Stimulated activated CD4-positive, alpha-beta T cell treated with anti-CD3 and anti-CD28 coated beads, Interleukin-4, amount 100 ng/mL, for 1 hour (primary cell): ENCODE measurements around the gene GLCE.
"Not testable (repeated sequence)": the region's sequence is repeated elsewhere in the genome, so short reads cannot be mapped to it uniquely, and the experiment has no call there.

Experiments
- DNase-seq: peaks from one replicate; pipeline ENCODE4 v3.0.0-alpha.2; 2020

The GLCE gene

GRCh38 chr15:69302087-69302486 is 141.7 kb downstream of the GLCE start:
- DNase-seq: not testable (repeated sequence)

- no peak for DNase-seq
These were observed 142.5 kb downstream of the GLCE start for GRCh38 chr15:69302929-69303328.

- no peak for DNase-seq
These were observed 143.1 kb downstream of the GLCE start for GRCh38 chr15:69303337-69304181.

DNA sequence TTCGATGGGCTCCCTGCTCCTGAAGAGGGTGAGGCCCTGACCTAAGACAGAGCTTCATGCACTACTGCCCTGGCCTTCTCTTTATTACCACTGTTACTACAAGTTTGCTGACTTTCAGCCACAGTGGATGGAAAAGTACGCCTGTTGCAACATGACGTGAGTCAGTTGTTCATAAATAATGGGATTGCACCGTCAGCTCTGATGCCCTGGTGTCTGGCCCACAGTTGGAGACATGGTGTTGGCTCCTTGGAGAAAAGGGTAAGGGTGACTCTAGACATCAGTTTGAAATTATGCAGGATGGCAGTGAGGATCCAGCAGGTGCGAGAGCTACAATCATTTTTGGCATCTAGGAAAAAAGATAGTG is 143.7 kb downstream of the GLCE start:
- no peak for DNase-seq

DNA sequence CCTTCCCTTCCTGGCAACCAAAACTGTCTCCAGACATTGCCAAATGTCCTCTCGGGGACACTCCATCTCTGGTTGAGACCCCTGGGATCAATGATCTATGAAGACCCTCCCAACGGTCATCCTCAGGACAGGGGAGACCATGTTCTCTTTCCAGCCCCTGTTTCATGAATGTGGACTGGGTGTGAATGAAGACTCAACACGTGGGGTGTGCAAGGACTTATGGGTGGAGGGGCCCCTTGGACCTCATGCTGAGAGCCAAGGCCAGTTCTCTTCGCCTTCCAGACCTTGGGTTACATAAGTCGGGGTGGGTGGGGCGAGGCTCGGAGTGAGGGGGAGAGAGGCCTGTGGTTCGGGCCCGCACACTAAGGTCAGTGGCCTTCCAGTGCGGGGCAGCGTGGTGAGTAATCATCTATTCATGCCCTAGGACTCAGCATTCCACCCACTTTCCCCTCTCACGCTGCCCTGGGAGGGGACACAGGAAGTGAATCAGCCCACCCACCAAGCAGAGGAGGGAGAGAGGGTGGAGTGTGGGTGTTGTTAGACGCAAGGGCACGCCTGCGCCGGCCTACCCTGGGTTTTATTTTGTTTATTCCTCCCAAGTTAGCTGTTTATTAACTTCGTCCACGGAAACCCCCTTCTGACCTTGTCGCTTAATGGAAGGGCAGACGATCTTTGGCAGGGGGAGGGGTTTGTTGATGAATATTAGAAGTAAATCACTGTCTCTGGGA is 144.9 kb downstream of the GLCE start:
- DNase-seq: no peak

- DNase-seq: no peak
These were observed 145.6 kb downstream of the GLCE start for GRCh38 chr15:69305933-69306568.

DNA sequence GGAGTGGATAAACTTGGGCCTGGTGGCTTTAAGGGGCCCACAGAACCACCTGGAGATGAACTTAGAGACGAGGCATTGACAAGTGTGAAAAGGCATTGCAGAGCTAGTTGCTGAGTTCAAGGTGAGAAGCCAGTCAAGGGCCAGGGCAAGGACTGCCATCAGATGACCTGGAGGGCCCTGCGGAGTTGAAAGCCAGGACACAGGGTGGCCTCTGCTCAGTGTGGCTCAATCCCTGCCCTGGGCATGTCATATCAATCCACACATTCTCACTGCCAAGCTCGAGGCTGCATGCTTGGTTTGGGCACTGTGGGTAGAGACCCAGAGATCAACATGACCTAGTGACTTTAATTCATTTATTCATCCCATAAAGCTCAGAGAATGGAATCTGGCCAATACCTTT is 147.5 kb downstream of the GLCE start:
- DNase-seq: no peak

DNA sequence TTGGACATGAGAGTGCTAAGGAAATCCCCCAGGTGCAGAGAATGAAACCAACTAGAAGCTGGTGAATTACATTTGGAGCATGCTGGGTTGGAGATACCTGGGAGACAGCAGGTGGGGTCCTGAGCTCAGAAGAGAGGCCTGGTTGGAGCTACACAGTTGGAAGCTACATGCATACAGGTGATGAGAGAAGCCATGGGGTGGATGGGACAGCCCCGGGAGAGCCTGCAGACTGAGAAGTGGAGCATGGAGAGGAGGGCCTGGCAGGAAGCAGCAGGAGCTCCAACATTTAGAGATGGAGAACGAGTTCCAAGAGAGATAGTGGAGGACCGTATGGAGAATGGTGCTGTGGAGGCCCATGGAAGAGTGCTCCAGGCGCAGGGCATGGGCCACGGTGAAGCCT is 148.5 kb downstream of the GLCE start:
- no peak for DNase-seq

DNA sequence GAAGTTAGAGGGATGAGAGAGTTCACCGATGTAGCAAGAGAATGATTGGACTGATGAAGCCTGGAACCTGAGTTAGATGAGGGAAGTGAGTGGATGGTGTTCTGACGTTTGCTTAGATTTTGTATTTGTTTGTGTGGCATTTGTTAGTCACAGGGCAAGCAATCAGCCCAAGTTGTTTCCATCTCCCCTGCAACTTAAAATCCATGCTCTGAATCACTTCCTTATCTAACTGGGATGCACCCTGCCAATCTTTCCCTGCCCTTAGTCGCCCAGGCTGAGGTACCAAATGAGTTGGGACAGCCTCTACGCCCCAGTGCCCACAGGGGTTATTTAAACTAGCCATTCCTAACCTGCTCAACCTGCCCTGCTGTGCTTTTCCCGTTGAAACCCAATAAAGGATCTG is 150.9 kb downstream of the GLCE start:
- DNase-seq: no peak

GRCh38 chr15:69313432-69314000 is 153.1 kb downstream of the GLCE start:
- no peak for DNase-seq

DNA sequence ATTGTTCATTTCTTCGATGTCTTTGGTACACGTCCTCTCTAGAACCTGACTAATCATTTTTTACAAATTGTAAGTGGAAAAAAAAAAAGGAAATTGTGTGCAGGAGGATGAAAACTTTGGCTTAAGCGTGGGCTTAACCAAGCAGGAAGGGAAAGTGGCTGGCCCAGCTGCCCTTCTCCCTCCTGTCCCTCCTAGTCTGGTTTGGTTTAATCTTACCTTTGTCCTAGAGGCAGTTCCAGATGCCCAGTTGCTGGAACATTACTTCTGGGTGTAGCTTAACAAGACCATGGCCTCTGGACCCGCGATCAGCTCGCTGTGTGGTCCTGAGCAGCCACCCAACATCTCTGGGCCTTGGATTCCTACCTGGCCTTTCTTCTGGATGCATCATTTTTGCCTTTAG is 153.7 kb downstream of the GLCE start:
- DNase-seq: no peak

DNA sequence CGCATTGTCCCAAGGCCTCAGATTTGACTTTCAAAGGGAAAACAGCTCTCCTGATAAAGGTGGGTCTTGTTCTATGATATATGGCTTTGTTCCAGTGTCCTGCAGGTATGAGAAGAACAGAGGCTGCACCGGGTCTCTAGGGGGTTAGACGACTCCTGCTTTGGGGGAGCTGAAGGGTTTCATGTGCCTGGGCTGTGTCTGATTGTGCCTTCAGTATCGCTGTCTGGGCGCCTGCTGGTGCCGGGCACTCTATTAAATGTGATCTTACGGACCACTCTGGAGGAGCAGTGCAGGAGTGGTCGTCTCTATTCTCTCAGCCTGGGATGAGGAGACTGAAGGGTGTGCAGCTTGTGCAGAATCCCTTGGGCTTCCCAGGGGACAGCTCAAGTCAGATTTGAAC is 154.3 kb downstream of the GLCE start:
- DNase-seq: no peak

DNA sequence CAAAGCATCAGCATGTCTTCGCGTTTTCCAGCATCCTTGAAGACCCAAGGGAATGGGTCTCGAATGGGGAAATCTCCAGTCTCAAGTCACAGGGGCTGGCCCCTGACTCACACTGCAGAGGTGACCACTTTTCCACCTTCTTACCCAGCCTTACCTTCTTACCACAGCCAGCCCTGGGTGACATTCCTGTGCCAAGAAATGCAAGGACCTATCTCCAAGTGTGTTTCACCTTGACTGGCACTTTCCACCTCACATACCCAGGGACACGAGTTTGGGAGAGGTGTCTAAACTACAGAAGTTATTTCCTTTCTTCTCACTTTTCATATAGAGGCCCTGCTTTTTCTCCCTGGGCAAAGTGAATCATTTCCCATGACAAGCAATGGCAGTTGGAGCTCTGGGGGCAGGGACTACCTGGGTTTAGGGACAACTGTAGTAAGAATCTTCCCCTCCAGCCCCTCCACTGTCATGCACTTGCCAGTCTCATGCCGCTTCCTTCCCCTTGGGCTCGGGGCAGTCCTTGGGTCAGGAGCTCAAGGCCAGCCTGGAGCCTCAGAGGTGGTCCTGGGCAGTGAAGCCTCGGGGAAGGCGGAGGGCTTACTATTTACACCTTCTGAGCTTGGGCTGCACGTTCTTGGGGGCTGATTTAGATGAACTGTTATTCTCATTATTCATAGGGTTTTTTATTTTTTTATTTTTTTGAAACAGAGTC is 155.1 kb downstream of the GLCE start:
- no peak for DNase-seq

GRCh38 chr15:69316291-69316690 is 155.9 kb downstream of the GLCE start:
- no peak for DNase-seq

DNA sequence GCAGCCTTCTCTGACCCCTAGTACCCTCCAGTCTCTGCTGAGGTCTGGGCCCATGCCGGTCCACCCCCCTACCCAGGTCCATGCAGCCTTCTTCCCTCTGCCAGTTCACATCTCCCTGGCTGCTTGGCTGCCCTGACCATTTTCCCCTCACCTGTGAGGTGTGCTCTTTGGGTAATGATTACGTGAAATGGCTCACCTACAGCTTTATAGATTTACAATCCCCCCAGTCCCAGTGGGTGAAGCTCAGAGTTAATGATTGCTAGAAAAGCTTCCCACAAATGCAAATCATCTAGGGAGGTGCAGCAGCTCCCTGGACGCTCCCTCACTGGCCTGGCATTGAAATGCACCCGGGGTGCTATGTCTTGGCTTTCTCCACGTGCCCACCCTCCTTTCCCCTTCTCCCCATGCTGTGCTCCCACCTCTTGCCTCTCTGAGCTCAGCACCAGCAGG is 157.0 kb downstream of the GLCE start:
- no peak for DNase-seq

GRCh38 chr15:69318033-69318432 is 157.6 kb downstream of the GLCE start:
- DNase-seq: no peak

DNA sequence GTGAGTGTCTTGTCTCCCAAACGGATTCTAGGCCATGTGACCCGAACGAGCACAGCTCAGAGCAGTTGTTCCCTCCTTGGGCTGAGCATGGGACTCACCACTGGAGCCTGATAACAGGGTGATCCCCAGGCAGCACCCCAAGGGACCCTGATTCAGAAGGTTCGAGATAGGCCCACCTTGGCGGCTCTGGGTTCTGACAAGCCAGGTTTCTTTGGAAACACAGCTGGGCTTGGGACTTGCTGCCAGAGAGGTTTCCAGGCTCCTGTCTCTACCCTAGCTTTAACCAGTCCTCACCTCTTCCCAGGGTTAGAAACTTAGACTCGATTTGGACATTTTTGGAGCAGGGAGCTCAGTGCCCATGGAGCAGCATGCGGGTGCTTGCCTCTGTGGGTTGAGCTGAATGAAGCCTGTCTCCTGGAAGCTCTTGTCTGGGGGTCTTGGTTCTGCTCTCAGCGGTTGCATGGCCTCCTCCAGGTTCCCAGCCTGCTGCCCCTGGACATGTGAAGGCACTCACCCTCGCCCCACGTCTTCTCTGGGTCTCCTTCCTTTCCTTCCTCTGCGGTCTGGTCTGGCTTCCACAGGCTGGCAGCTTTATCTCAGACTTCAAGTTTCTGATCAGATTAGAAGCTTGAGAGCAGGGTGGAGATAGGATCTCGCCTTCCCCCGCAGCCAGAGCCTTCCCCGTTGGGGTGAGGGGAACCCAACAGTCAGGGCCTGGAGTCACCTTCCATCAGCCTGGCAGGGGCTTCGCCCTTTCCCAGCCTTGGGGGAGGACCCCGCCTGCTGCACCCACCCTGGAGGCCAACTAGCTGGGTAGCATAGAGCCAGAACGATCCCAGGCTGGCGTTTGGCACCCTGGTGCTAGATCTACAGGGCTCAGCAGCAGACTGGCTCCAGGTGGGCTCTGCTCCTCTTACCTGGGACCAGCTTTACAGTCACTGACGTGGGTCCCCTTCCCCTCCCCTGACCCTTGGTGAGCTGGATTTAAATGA is 159.2 kb downstream of the GLCE start:
- no peak for DNase-seq

DNA sequence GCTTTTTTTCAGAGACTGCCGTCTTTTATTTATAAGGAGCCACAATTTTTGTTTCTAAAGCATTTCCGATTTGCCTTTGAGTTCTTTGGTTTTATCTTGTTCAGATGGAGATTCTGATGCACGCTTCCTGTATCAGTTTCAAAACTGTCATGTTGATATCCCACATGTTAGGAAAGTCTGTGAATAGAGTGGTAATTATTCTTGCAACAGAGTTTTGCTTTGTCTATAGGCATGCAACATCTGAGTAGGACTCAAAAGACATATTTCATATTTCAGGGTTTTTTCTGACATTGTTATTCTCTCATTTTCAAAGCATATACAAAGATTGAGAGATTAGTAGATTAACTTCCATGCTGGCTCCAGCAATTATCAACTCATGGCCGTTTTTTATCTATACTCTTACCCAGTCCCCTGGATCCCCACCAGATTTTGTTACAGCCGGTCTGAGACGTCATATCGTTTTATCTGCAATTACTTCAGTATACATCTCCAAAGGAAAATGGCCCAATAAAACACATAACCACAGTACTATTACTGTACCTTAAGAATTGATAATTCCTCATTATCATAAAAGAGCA is 160.6 kb downstream of the GLCE start:
- no peak for DNase-seq
